GM12865 (cell line): Measurements from ENCODE around the gene LAD1.

Experiments used
- DNase-seq: peaks from one replicate; pipeline ENCODE4 v3.0.0; 2010; ENCODE audit warnings: low read depth
- H3K4me3 ChIP-seq: 2 replicates; pipeline ENCODE4 v1.5.1; 2011; ENCODE audit warnings: mild to moderate bottlenecking, low read depth, low read length, control low read depth
- CTCF ChIP-seq: IDR thresholded peaks from 2 replicates; pipeline ENCODE4 v1.5.1; 2011; ENCODE audit warnings: low read length, control low read depth, low read depth, inconsistent platforms; ENCODE audit not compliant: insufficient read depth; ENCODE audit errors: missing control alignments

LAD1 gene

GRCh38 chr1:201436393-201436792, 37.3 kb upstream of the LAD1 start:
- no peak for DNase-seq

GRCh38 chr1:201434266-201434665, 35.1 kb upstream of the LAD1 start:
- no peak for TF ChIP-seq CTCF
- no peak overlapping the region for H3K4me3 ChIP-seq
- no peak for DNase-seq

More at GRCh38 chr1:201436393-201436792, 37.3 kb upstream of the LAD1 start:
- H3K4me3 ChIP-seq: no peak overlapping the region
- no peak for TF ChIP-seq CTCF

- no peak for TF ChIP-seq CTCF
- DNase-seq: no peak
- no peak overlapping the region for H3K4me3 ChIP-seq
These were observed 34.5 kb upstream of the LAD1 start for GRCh38 chr1:201433609-201434008.

- no peak overlapping the region for H3K4me3 ChIP-seq
- no peak for DNase-seq
- no peak for TF ChIP-seq CTCF
These were observed 31.7 kb upstream of the LAD1 start for GRCh38 chr1:201430776-201431175.

- no peak for TF ChIP-seq CTCF
- DNase-seq: no peak
These were observed 30.8 kb upstream of the LAD1 start for GRCh38 chr1:201429736-201430501.

GRCh38 chr1:201427963-201428362, 28.8 kb upstream of the LAD1 start:
- no peak overlapping the region for H3K4me3 ChIP-seq
- TF ChIP-seq CTCF: no peak
- DNase-seq: no peak

More at GRCh38 chr1:201429736-201430501, 30.8 kb upstream of the LAD1 start:
- no peak overlapping the region for H3K4me3 ChIP-seq
